Measurements from ENCODE around the gene DAAM2. TPM values are rescaled to one million over a fixed set of nuclear protein-coding genes. Genes with fewer than 3 reads are reported as not detected.

The DAAM2 gene
- total and polyA plus RNA-seq, 9 of the 15 experiments (the other 6 are each of a cell fraction or from before 2014, with no cell fraction given), result 0.01 to 0.07 TPM; not detected in 7

DNA sequence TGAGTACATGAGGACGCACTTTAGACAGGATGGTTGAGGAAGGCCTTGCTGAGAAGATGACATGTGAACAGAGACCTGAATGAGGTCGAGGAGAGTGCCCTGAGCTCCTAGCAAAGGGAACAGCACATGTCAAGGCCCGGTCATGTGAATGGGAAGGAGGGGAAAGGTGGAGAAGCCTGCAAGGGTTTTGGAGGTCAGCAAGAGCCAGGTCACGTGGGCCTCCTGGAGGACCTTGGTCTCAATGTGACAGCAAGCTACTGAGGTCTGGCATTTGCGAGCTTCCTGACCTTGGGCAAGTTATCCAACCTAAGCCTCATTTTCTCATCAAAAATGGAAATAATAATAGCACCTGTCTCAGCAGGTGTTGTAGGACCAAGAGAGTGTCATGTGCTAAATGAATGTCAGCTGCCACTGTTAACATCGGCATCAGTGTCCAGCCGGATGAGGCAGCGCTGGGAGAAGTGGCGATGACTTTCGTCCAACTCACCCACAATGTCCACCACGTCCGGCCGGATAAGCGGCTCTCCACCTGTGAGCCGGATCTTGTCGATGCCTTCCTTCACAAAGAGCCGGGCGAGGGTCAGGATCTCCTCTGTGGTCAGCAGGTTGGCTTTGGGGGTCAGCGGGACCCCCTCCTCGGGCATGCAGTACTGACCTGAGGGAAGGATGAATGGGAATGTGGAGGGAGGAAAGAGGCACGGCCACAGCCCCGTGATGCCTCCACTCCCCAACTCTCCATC, 133.2 kb downstream of the DAAM2 start:
- intact Hi-C loops (cut with micrococcal nuclease) (no loop called here), in situ Hi-C loops (cut with MboI) (no loop called here)
- no peak overlapping the region for H3K27ac ChIP-seq (ENCODE audit: extremely low read depth, low read depth, low read length)
- no peak overlapping the region for H2AFZ ChIP-seq (ENCODE audit: low read depth, low read length)
- 45% methylated on average over 22 of the region's 22 CpGs for WGBS (ENCODE audit: insufficient coverage, low coverage, missing lambda C conversion rate)
- no peaks in the 10 kb centered on the region for H3K79me2 ChIP-seq (ENCODE audit: control insufficient read depth, insufficient read depth, low read length)
- no TSS peak for BruUV-seq (replicated peaks)
- H3K4me1 ChIP-seq (replicated peaks in 1 of 2; ENCODE audit: control insufficient read depth in 2 of 2, insufficient read depth in 2 of 2, low read length in 2 of 2), result no peaks in the 10 kb centered on the region
- H3K4me3 ChIP-seq, result no peak overlapping the region
- no peaks in the 10 kb centered on the region for H3K27me3 ChIP-seq (ENCODE audit: control insufficient read depth in 2 of 2, insufficient read depth in 2 of 2, low read length in 2 of 2)
- POLR2A ChIA-PET, result interaction anchor here (1.0 kb wide), 1 partner anchor 10 kb away, joined by 3 read pairs; no protein-coding TSS in a partner anchor
- H3K36me3 ChIP-seq (ENCODE audit: control insufficient read depth, insufficient read depth, low read length), result peaks cover 6% of the 10 kb centered on the region; the same call in 1 of the 3 replicates
- ATAC-seq (no peak), FAIRE-seq (no peak), DNase-seq (ENCODE audit: extremely low read depth in 1 of 4, low spot score in 3 of 4) (no peak)
- no peaks in the 10 kb centered on the region for H3K9me1 ChIP-seq (ENCODE audit: control insufficient read depth, insufficient read depth, low read length)
- H3K9me3 ChIP-seq (replicated peaks; ENCODE audit: control insufficient read depth, insufficient read depth, low read depth, low read length), result peaks cover 5% of the 10 kb centered on the region
- no peaks in the 10 kb centered on the region; the same call in 1 of the 2 replicates for H4K20me1 ChIP-seq (replicated peaks; ENCODE audit: control insufficient read depth, insufficient read depth, low read length)
- H3K4me2 ChIP-seq (ENCODE audit: insufficient read depth, low read length), result no peak overlapping the region
- CTCF ChIA-PET (ENCODE audit: low intra/inter-chr PET ratio), result no interaction called here
- no peak overlapping the region for H3K9ac ChIP-seq (ENCODE audit: insufficient read depth in 1 of 2, low read depth in 2 of 2, low read length in 2 of 2)
- TF ChIP-seq ZNF274 (IDR thresholded peaks at IDR 0.05; ENCODE audit: borderline replicate concordance, low read depth, low read length), result no peak
- TF ChIP-seq MTA2 (IDR thresholded peaks at IDR 0.05; ENCODE audit: low read depth), result no peak
- TF ChIP-seq ZBTB7A (IDR thresholded peaks at IDR 0.05; ENCODE audit: borderline replicate concordance, control insufficient read depth, low read depth, low read length), result no peak
- TF ChIP-seq NFIX (CRISPR knock-in tag; IDR thresholded peaks at IDR 0.05; ENCODE audit: low read depth), result no peak
- no peak for TF ChIP-seq E2F1 (CRISPR knock-in tag; IDR thresholded peaks at IDR 0.05)
- no peak for TF ChIP-seq CHD4 (IDR thresholded peaks at IDR 0.05; ENCODE audit: insufficient read depth, insufficient replicate concordance, low read depth, low read length, poor library complexity, severe bottlenecking)
- no peak for TF ChIP-seq CCAR2 (IDR thresholded peaks at IDR 0.05; ENCODE audit: low read depth, low read length)
- no peak for TF ChIP-seq MCM3 (IDR thresholded peaks at IDR 0.05)
- TF ChIP-seq TGIF2 (CRISPR knock-in tag; IDR thresholded peaks at IDR 0.05), result no peak
